NCI-H345 (cell line): Measurements from ENCODE around the gene PTPN5.

ENCODE experiments used
- DNase-seq: peaks from one replicate; lab custom pipeline; 2025; lab: John Stamatoyannopoulos, UW

PTPN5 gene

GRCh38 chr11:18773104-18773503 lies 18.5 kb downstream of the PTPN5 start:
- no peak for DNase-seq

GRCh38 chr11:18772211-18772610 lies 19.4 kb downstream of the PTPN5 start:
- DNase-seq: no peak

GRCh38 chr11:18771266-18772035 lies 20.1 kb downstream of the PTPN5 start:
- DNase-seq: no peak

GRCh38 chr11:18770479-18771125 lies 21.0 kb downstream of the PTPN5 start:
- no peak for DNase-seq

GRCh38 chr11:18769802-18770456 lies 21.7 kb downstream of the PTPN5 start:
- DNase-seq: no peak

- DNase-seq: no peak
These were observed 22.6 kb downstream of the PTPN5 start for GRCh38 chr11:18768978-18769377.

- no peak for DNase-seq
These were observed 23.1 kb downstream of the PTPN5 start for GRCh38 chr11:18768472-18768901.

- no peak for DNase-seq
These were observed 25.6 kb downstream of the PTPN5 start for GRCh38 chr11:18766015-18766414.

- no peak for DNase-seq
These were observed 26.0 kb downstream of the PTPN5 start for GRCh38 chr11:18765554-18765953.

GRCh38 chr11:18761741-18762140 lies 29.9 kb downstream of the PTPN5 start:
- no peak for DNase-seq

- DNase-seq: no peak
These were observed 30.5 kb downstream of the PTPN5 start for GRCh38 chr11:18761144-18761543.

- no peak for DNase-seq
These were observed 33.8 kb downstream of the PTPN5 start for GRCh38 chr11:18757811-18758210.

- DNase-seq: no peak
These were observed 34.7 kb downstream of the PTPN5 start for GRCh38 chr11:18756889-18757288.

GRCh38 chr11:18754308-18754707 lies 37.3 kb downstream of the PTPN5 start:
- DNase-seq: no peak

- DNase-seq: no peak
These were observed 39.1 kb downstream of the PTPN5 start for GRCh38 chr11:18752502-18752901.

- DNase-seq: no peak
These were observed 40.7 kb downstream of the PTPN5 start for GRCh38 chr11:18750944-18751343.

GRCh38 chr11:18749681-18750319 lies 41.8 kb downstream of the PTPN5 start:
- no peak for DNase-seq

- no peak for DNase-seq
These were observed 42.7 kb downstream of the PTPN5 start for GRCh38 chr11:18748766-18749365.

GRCh38 chr11:18745251-18745650 lies 46.3 kb downstream of the PTPN5 start:
- DNase-seq: no peak

- DNase-seq: no peak
These were observed 47.6 kb downstream of the PTPN5 start for GRCh38 chr11:18743900-18744514.

GRCh38 chr11:18743365-18743764 lies 48.2 kb downstream of the PTPN5 start:
- no peak for DNase-seq

- DNase-seq: no peak
These were observed 49.8 kb downstream of the PTPN5 start for GRCh38 chr11:18741783-18742182.
